OCI-LY3 (cell line): ENCODE data around the gene AKAP6.

Experiments used
- H2AFZ ChIP-seq: fragments of 200-600, 300-600 bp; shearing (Covaris generic); 2 replicates; pipeline ENCODE4 v1.6.0; 2014; ENCODE audit warnings: antibody characterized with exemption, low read depth, low read length
- H3K27ac ChIP-seq: fragments of 200-600, 300-600 bp; sonication (generic); 2 replicates; pipeline ENCODE4 v1.5.1; 2014; ENCODE audit warnings: mild to moderate bottlenecking, low read length, moderate library complexity, mixed read lengths
- H3K27me3 ChIP-seq: fragments of 200-600, 300-600 bp; sonication (generic); 2 replicates; pipeline ENCODE4 v1.6.1; 2014; ENCODE audit warnings: low read depth, low read length, mixed read lengths
- H3K36me3 ChIP-seq: fragments of 200-600, 300-600 bp; sonication (generic); replicated peaks from 2 replicates; pipeline ENCODE3; 2014; ENCODE audit warnings: low read depth, low read length, mixed read lengths
- H3K4me1 ChIP-seq: fragments of 300-600, 200-600 bp; sonication (generic); 2 replicates; pipeline ENCODE4 v1.6.1; 2014; ENCODE audit warnings: low read length, mixed read lengths
- H3K4me2 ChIP-seq: fragments of 200-600, 300-600 bp; sonication (generic); 2 replicates; pipeline ENCODE4 v1.6.1; 2014; ENCODE audit warnings: low read length, mixed read lengths
- H3K4me3 ChIP-seq: fragments of 300-600, 200-600 bp; sonication (generic); 2 replicates; pipeline ENCODE4 v1.5.1; 2014; ENCODE audit warnings: antibody characterized with exemption, mild to moderate bottlenecking, low read length, moderate library complexity
- H3K79me2 ChIP-seq: fragments of 300-600, 200-600 bp; shearing (Covaris generic); 2 replicates; pipeline ENCODE4 v1.6.1; 2014; ENCODE audit warnings: mild to moderate bottlenecking, low read length, mixed read lengths
- H3K9ac ChIP-seq: fragments of 300-600, 200-600 bp; shearing (Covaris generic); 2 replicates; pipeline ENCODE4 v1.6.0; 2014; ENCODE audit warnings: mild to moderate bottlenecking, low read length, moderate library complexity
- H3K9me3 ChIP-seq: fragments of 200-600, 300-600 bp; shearing (Covaris generic); 2 replicates; pipeline ENCODE4 v1.6.1; 2014; ENCODE audit warnings: low read length, mixed read lengths; ENCODE audit not compliant: insufficient read depth
- H4K20me1 ChIP-seq: fragments of 200-600, 300-600 bp; sonication (generic); 2 replicates; pipeline ENCODE4 v1.6.1; 2016; ENCODE audit warnings: low read length, mixed read lengths; ENCODE audit not compliant: insufficient read depth
- EZH2phosphoT487 ChIP-seq: fragments of 200-600 bp; shearing (Covaris generic); IDR thresholded peaks from 2 replicates; pipeline ENCODE4 v1.6.1; 2018; ENCODE audit warnings: antibody characterized with exemption, mixed run types, low read depth
- TF ChIP-seq, protein P1 (sequence below): fragments of 200-600, 300-600 bp; sonication (generic); IDR thresholded peaks from 2 replicates; pipeline ENCODE4 v1.5.1; 2014; ENCODE audit warnings: antibody characterized with exemption, low read length, low read depth

AKAP6 gene

DNA sequence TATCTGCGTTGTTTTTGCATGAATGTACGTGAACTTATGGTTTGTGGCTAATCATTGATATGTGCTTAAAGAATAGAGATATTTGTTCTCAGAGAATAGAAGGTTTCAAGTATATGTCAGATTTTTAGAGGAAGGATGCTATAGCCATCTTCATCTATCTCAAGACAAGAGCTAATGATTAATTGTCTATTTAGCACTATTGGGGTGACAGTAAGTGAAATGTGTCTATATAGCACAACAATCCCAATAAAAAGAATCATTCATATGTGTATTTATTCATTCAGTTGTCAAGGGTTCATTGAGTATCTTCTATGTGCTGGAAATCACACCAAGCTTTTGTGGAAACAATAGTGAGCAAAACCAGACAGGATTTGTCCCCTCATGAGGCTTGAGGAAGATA lies 310.1 kb downstream of the AKAP6 start:
- Histone ChIP-seq H3K4me2 (no peak overlapping the region), H3K4me1 (no peaks in the 10 kb centered on the region), H3K9ac (no peak overlapping the region), H3K27me3 (no peaks in the 10 kb centered on the region), H2AFZ (no peak overlapping the region), H4K20me1 (no peaks in the 10 kb centered on the region), H3K9me3 (no peaks in the 10 kb centered on the region), H3K4me3 (no peak overlapping the region), H3K36me3 (no peaks in the 10 kb centered on the region), H3K79me2 (no peaks in the 10 kb centered on the region), H3K27ac (no peak overlapping the region)
- TF ChIP-seq, protein P1, sequence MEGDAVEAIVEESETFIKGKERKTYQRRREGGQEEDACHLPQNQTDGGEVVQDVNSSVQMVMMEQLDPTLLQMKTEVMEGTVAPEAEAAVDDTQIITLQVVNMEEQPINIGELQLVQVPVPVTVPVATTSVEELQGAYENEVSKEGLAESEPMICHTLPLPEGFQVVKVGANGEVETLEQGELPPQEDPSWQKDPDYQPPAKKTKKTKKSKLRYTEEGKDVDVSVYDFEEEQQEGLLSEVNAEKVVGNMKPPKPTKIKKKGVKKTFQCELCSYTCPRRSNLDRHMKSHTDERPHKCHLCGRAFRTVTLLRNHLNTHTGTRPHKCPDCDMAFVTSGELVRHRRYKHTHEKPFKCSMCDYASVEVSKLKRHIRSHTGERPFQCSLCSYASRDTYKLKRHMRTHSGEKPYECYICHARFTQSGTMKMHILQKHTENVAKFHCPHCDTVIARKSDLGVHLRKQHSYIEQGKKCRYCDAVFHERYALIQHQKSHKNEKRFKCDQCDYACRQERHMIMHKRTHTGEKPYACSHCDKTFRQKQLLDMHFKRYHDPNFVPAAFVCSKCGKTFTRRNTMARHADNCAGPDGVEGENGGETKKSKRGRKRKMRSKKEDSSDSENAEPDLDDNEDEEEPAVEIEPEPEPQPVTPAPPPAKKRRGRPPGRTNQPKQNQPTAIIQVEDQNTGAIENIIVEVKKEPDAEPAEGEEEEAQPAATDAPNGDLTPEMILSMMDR = no peak
- no peak for TF ChIP-seq EZH2phosphoT487

DNA sequence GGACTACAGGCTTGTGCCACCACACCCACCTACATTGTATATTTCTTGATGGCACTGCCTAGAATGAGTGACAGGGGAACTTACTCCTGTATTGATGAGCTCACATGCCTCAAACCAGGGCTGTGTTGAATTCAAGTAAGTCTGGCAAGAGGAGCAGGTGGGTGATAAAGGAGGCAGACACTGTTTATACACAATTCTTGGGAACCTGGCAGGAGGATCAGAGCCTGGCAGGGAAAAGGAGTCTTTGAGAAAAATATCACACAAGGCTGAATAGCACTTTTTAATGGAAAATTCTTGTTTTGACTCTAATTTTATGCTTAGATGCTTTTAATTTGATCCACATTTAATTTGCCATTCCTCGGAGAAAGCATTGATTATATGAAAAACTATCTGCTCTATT lies 316.5 kb downstream of the AKAP6 start:
- H3K4me2 ChIP-seq = no peak overlapping the region
- H3K4me3 ChIP-seq = no peak overlapping the region
- no peaks in the 10 kb centered on the region for H3K27me3 ChIP-seq
- H3K9ac ChIP-seq = no peak overlapping the region
- no peak overlapping the region for H2AFZ ChIP-seq
- no peak overlapping the region for H3K27ac ChIP-seq
- no peaks in the 10 kb centered on the region for H3K4me1 ChIP-seq
- H4K20me1 ChIP-seq = no peaks in the 10 kb centered on the region
- no peaks in the 10 kb centered on the region for H3K36me3 ChIP-seq
- H3K9me3 ChIP-seq = no peaks in the 10 kb centered on the region
- no peak for TF ChIP-seq EZH2phosphoT487
- TF ChIP-seq, protein P1 = no peak
- no peaks in the 10 kb centered on the region for H3K79me2 ChIP-seq

DNA sequence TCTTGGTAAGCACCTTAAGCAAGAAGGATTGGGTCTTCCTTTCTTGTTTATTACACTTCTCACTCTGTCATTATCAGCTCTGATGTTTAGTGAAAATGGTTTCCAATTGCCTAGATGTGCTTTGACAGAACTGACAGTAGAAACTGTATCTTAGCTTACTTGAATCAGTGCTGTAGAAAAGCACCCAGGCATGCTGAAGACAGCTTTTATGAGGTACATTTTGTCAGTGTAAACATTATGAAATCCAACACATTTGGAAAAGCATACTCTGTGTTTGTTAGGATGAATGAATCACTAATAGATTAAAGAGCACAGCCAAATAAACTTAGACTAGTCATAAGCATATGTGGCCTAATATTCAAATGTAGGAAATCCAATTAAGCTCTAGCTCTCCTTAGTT lies 319.3 kb downstream of the AKAP6 start:
- Histone ChIP-seq H3K4me1 (no peaks in the 10 kb centered on the region), H3K79me2 (no peaks in the 10 kb centered on the region), H4K20me1 (no peaks in the 10 kb centered on the region), H3K9me3 (no peaks in the 10 kb centered on the region), H3K27ac (no peak overlapping the region), H3K4me2 (no peak overlapping the region), H3K9ac (no peak overlapping the region), H3K27me3 (no peaks in the 10 kb centered on the region), H3K36me3 (no peaks in the 10 kb centered on the region), H3K4me3 (no peak overlapping the region), H2AFZ (no peak overlapping the region)
- TF ChIP-seq, protein P1 = no peak
- no peak for TF ChIP-seq EZH2phosphoT487

DNA sequence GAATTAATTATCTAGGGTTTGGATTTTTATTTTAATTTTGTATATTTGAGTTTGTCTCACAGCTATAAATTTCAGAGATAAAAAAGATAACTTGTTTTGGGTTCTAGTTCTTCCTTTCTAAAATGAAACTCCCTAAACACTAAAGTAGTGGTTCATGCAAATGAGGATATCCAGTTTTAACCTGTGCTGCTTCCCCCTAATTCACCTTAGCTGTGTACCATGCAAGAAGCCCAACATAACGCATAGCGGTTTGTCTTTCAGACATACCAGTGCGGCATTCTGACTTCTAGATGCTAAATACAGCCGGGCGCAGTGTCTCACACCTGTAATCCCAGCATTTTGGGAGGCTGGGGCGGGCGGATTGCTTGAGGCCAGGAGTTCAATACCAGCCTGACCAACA lies 320.9 kb downstream of the AKAP6 start:
- Histone ChIP-seq H3K27me3 (no peaks in the 10 kb centered on the region), H3K4me2 (no peak overlapping the region), H3K9ac (no peak overlapping the region), H3K27ac (no peak overlapping the region), H2AFZ (no peak overlapping the region), H3K4me3 (no peak overlapping the region), H3K36me3 (no peaks in the 10 kb centered on the region), H3K9me3 (no peaks in the 10 kb centered on the region), H4K20me1 (no peaks in the 10 kb centered on the region), H3K79me2 (no peaks in the 10 kb centered on the region), H3K4me1 (no peaks in the 10 kb centered on the region)
- no peak for TF ChIP-seq EZH2phosphoT487
- TF ChIP-seq, protein P1 = no peak
